AG09319 (cell line): ENCODE measurements around the gene VANGL1.

ENCODE experiments used
- DNase-seq: peaks from one replicate; pipeline ENCODE4 v3.0.0-alpha.2; 2010; ENCODE audit warnings: low read depth; ENCODE audit errors: extremely low read depth
- TF ChIP-seq, protein P1 (sequence below): IDR thresholded peaks from 2 replicates; pipeline ENCODE4 v1.5.1; 2011; ENCODE audit warnings: low read depth, mild to moderate bottlenecking, inconsistent platforms, low read length, moderate library complexity

Gene VANGL1

DNA sequence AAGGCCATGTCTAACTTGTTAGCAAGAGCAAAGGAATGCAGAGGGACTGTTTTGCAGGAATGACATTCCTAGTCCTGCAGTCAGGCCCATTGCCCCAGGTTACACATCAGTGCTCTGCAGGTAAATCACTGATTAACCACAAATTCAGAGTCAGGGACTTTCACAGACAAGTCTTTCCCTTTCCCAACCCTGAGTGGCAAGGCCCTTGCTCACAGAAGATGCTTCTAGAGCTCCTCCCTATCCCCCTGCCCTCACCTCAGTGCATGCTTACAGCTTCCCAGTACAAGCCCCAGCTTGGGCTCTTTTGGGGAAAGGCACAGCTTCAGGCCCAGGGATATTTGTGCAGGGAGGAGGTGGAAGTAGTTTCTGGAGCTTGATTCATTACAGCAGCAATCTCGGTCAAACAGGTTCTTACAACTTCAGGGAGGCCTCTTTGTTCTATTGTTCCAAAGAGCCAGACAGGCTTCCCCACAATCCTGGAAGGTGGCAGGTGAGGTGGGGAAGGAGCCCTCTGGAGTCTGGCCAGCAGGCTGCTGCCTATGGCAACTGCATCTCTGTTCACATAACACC, 72.9 kb downstream of the VANGL1 start:
- DNase-seq, result no peak

DNA sequence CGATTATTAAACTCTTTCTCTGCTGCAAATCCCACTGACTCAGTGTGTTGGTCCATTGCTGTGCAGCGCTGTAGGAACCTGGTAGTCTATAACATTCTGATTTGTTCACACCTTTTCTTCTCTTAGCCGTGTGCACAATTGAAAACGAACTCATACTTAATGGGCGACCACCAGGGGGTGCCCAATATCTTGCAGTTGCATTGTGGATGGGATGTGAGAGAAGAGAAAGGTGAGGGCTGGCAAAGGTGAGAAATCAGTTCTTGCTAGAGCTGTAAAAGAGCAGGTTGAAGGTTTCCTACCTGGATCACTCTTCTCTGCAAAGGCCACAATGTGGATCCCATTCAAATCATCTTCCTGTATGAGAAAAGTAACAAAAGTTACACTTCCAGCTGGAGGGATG, 75.8 kb downstream of the VANGL1 start:
- TF ChIP-seq, protein P1, sequence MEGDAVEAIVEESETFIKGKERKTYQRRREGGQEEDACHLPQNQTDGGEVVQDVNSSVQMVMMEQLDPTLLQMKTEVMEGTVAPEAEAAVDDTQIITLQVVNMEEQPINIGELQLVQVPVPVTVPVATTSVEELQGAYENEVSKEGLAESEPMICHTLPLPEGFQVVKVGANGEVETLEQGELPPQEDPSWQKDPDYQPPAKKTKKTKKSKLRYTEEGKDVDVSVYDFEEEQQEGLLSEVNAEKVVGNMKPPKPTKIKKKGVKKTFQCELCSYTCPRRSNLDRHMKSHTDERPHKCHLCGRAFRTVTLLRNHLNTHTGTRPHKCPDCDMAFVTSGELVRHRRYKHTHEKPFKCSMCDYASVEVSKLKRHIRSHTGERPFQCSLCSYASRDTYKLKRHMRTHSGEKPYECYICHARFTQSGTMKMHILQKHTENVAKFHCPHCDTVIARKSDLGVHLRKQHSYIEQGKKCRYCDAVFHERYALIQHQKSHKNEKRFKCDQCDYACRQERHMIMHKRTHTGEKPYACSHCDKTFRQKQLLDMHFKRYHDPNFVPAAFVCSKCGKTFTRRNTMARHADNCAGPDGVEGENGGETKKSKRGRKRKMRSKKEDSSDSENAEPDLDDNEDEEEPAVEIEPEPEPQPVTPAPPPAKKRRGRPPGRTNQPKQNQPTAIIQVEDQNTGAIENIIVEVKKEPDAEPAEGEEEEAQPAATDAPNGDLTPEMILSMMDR, result peak; percentile 50

More for the DNA sequence above, 72.9 kb downstream of the VANGL1 start:
- TF ChIP-seq, protein P1, result no peak

DNA sequence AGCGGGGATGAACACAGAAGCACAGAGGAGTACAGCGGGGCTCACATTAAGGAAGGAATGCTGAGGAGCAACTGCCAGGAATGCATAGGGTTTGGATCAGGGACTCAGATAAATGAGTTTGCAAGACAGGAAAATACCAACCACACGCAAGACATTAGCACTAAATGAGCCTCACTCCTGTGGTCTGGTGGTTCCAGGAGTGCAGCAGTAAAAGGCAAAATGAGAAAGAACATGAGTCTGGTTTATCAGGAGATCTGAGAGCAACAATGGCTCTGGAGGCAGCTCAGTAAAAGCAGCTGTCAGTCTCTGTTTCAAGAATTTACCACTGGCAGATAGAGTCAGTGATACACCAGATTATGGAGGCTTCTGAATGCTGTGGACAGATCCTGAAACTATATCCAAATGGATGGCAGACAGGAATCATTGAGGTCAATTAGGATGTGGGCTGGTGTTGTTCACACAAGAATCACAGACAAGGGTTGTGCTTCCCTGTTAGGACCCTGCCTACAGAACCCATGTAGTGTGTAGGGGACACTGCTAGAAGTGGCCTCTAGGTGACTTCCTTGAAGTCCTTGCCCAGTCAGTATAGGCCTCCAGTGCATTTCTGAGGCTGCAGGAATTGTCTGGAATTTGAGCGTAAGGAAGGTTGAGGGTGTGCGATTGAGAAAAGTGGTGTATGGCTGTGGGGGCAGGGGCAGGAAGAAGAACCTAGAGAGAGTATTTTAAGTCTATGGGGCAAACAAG, 76.4 kb downstream of the VANGL1 start:
- TF ChIP-seq, protein P1, result no peak
- DNase-seq, result no peak

More for the DNA sequence above, 75.8 kb downstream of the VANGL1 start:
- DNase-seq, result no peak

- DNase-seq, result no peak
- TF ChIP-seq, protein P1, result no peak
These were observed 77.5 kb downstream of the VANGL1 start for GRCh38 chr1:115719285-115719684.

- TF ChIP-seq, protein P1, result no peak
- DNase-seq, result no peak
These were observed 80.5 kb downstream of the VANGL1 start for GRCh38 chr1:115722221-115722620.

DNA sequence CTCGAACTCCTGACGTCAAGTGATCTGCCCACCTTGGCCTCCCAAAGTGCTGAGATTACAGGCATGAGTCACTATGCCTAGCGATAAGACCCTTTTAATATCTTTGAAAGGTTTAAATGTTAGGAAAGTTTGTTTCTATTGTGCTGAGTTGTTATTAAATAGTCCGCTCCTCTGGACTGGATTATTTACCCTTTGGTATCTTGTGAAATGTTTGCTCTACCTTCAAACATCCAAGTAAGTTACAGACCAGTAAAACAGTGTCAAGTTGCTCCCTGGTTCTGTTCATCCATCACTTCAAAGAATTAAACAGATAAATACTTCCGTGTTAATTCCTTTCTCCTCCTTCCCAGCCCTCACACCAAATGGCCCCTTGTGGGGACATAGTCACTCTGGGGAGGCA, 82.0 kb downstream of the VANGL1 start:
- no peak for DNase-seq
- TF ChIP-seq, protein P1, result no peak

DNA sequence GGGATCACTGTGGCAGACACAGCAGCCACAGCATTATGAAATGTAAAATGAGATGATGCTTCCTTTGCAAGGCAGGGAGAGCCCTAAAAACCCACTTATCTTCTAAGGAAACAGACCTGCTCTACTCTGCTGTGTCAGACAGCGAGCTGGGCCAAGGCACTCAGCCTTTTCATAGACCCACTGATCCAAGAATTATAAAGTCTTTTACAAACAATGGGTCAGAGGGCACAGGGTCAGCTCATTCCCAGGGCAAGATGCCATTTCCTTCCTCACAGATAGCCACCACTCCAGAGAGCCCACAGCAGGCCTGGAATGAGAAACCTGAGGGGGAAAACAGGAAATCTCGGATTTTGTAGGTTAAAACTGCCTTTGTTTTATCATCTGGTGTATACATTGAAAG, 83.8 kb downstream of the VANGL1 start:
- TF ChIP-seq, protein P1, result no peak
- DNase-seq, result no peak
